GM19025 (cell line): Measurements from ENCODE around the gene GJA3.

ENCODE experiments used
- ATAC-seq: cut with Tn5 transposase; IDR thresholded peaks from one replicate; pipeline ENCODE4 v1.9.1; 2021; ENCODE audit warnings: mild to moderate bottlenecking, low read depth, moderate library complexity; ENCODE audit not compliant: unreplicated experiment

The GJA3 gene

GRCh38 chr13:20185366-20186056 is 24.7 kb upstream of the GJA3 start:
- ATAC-seq, result no peak

GRCh38 chr13:20182231-20182846 is 21.5 kb upstream of the GJA3 start:
- peak; percentile 64 for ATAC-seq

GRCh38 chr13:20181188-20181587 is 20.3 kb upstream of the GJA3 start:
- no peak for ATAC-seq

- no peak for ATAC-seq
Measured at GRCh38 chr13:20178156-20178555, 17.3 kb upstream of the GJA3 start.

GRCh38 chr13:20177049-20177831 is 16.4 kb upstream of the GJA3 start:
- ATAC-seq, result no peak

- no peak for ATAC-seq
Measured at GRCh38 chr13:20175907-20176652, 15.2 kb upstream of the GJA3 start.

- no peak for ATAC-seq
Measured at GRCh38 chr13:20175406-20175794, 14.5 kb upstream of the GJA3 start.

GRCh38 chr13:20174656-20175405 is 14.0 kb upstream of the GJA3 start:
- peak; percentile 93 for ATAC-seq

GRCh38 chr13:20173116-20173746 is 12.4 kb upstream of the GJA3 start:
- ATAC-seq, result no peak

GRCh38 chr13:20171364-20171763 is 10.5 kb upstream of the GJA3 start:
- no peak for ATAC-seq

GRCh38 chr13:20170921-20171320 is 10.1 kb upstream of the GJA3 start:
- ATAC-seq, result no peak

- ATAC-seq, result no peak
Measured at GRCh38 chr13:20168396-20168795, 7.5 kb upstream of the GJA3 start.

GRCh38 chr13:20165417-20166257 is 4.8 kb upstream of the GJA3 start:
- no peak for ATAC-seq

GRCh38 chr13:20161951-20162300 is 1.1 kb upstream of the GJA3 start:
- no peak for ATAC-seq

GRCh38 chr13:20161275-20161950 is 561 bp upstream of the GJA3 start:
- ATAC-seq, result peak; percentile 56

GRCh38 chr13:20159646-20160305 is 1.1 kb downstream of the GJA3 start:
- no peak for ATAC-seq

- no peak for ATAC-seq
Measured at GRCh38 chr13:20157151-20157796, 3.6 kb downstream of the GJA3 start.
